HG03460 (cell line): ENCODE measurements around the gene PLCG2.
"Not testable (repeated sequence)": the region's sequence is repeated elsewhere in the genome, so short reads cannot be mapped to it uniquely, and the experiment has no call there.

Source experiments
- ATAC-seq: cut with Tn5 transposase; IDR thresholded peaks from one replicate; pipeline ENCODE4 v1.9.1; 2021; ENCODE audit not compliant: unreplicated experiment

PLCG2 gene

GRCh38 chr16:81934711-81935110 lies 155.6 kb downstream of the PLCG2 start:
- not testable (repeated sequence) for ATAC-seq

- ATAC-seq: no peak
These were observed 157.3 kb downstream of the PLCG2 start for GRCh38 chr16:81936209-81937000.

DNA sequence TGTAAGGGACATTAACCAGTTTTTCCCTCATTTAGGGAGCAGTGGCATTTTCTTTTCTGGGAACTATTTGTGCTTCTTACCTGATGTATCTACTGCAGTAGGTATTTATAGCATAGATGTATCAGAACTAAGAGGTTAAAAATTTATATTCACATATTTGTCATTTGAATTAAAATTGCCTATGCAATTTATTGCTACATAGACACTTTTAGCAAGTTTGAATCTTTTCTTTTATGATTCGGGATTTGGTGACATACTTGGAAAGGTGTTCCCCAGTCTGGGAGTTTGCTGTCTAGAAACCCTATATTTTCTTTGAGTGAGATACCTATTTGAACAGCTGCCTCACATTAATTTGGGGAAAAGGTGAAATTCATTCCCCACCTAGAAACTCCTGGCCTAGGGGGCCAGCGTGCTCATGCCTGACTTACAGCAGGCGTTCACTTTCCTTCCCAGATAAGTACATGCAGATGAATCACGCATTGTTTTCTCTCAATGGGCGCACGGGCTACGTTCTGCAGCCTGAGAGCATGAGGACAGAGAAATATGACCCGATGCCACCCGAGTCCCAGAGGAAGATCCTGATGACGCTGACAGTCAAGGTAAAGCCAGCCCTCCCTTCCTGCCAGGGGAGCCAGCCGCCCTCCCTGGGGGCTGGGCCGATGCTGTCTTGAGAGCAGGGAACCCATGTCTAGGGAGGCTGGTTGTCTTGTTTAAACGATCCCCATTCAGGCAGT lies 158.4 kb downstream of the PLCG2 start:
- ATAC-seq: no peak

DNA sequence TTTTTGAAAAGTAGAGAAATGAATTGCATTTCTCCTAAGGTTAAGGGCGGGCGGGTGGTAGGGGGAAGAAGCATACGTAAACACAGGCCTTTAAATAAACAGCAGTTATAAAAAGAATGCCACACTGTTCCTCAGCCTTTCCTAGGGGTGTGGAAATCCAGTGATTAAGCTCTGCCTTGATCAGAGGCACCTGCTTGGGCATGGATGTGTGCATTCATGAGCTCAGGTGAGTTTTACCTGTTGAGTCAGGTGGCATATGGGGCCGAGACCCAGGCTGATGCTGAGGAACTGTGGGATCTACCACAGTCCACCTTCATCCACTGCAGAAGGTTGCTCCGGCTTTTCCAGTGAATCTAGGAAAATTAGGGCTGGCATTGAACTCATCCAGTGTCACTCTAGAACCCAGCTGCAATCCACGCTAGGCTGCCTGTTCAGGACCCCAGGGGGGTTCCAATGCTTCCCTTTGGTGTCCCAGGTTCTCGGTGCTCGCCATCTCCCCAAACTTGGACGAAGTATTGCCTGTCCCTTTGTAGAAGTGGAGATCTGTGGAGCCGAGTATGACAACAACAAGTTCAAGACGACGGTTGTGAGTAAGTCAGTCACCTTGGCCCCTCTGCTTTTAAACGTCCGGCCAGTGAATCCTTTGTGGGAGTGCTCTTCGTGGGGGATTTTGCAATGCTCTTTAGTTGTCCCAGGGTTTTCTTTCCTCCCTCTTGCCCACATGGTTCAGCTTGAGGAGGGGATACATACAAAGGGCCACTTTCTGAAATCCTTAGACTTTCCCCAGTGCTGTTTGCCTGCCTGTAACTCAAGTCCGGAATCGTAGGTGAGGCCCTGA lies 159.5 kb downstream of the PLCG2 start:
- ATAC-seq: no peak

GRCh38 chr16:81939164-81940056 lies 160.3 kb downstream of the PLCG2 start:
- no peak for ATAC-seq

DNA sequence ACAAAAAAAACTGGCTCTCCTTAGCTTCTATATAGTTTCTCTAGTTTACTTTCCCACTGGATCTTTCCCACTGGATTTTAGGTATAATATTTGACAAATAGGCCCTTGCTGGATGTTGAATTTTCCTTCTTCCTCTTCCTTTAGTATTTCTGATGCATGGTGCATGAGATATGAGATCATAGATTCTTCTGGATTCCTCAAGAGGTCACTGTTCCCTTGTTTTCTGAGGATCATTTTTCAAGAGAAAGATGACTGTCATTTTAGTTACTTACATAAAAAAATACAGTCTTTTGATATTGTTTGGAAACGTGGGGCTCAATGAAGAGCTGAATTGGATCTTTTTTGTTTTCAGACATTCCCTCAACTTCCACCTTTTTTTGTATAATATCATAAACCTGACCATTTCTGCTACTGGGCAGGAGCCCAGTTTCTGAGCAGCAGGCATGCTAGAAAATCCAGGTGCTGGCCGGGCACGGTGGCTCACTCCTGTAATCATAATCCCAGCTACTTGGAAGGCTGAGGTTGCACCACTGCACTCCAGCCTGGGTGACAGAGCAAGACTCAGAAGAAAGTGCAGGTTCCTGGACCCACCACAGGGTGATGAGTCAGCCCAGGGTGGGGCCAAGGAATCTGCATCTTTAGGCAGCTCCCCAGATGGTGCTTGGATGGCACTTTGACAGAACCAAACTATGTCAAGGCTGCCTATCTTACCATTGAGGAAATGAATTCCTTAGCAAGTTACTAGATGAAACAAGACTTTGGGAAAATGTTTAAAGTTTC lies 161.9 kb downstream of the PLCG2 start:
- ATAC-seq: no peak

DNA sequence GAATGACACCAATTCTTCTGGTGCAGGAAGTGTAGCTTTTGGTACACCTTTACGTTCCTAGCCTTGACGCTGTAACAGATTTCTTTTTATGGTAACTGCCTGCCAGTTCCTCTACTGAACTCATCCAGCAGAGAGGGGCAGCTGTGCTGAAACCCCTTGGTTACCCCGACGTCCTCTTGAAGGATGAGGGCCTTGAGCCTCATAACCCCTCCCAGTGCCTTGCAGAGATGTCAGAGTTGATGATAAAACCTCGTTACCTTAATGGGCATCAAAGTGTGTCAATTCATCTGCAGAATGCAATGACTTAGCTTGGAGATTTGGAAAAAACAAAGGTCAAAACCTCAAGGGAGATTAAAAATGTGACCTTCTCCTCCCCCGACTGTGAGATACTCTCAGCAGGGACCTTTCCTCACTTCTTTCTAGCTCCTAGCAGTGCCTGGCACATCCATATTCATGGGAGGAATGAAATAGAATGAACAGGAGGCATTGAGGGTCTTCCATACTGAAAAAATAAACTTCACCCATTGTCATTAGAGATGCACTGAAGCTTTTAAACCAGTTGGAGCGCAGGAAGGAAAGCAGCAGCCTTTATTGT lies 163.0 kb downstream of the PLCG2 start:
- ATAC-seq: no peak

- ATAC-seq: no peak
These were observed 166.6 kb downstream of the PLCG2 start for GRCh38 chr16:81945665-81946064.

GRCh38 chr16:81946206-81946605 lies 167.1 kb downstream of the PLCG2 start:
- no peak for ATAC-seq

GRCh38 chr16:81951564-81951963 lies 172.5 kb downstream of the PLCG2 start:
- no peak for ATAC-seq

DNA sequence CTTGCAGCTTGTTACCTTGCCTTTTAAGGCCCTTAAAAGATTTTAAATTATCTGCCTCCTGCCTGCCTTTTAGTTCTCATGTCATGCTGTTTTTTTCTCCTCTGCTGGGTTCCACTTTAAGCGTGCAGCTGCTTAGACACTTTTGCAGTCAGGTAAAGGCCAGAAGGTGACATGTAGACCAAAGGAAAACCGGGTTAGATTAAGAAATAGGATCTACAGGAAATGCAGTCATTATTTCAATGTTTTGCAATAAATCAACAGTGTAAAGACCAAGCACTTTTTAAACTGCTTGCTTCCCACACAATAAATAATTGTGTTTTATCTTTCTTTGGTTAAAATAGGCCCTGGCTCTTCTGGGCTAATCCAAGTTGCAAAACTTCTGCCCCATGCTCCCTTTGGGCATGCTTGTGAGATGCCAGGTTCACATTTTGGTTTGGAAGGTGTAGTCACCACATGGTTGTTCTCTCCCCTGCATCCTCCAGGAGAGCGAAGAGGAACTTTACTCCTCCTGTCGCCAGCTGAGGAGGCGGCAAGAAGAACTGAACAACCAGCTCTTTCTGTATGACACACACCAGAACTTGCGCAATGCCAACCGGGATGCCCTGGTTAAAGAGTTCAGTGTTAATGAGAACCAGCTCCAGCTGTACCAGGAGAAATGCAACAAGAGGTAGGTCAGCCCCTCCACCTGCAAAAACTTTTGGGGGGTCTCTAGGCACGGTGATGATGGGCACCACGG lies 177.3 kb downstream of the PLCG2 start:
- no peak for ATAC-seq

GRCh38 chr16:81964808-81965207 lies 185.7 kb downstream of the PLCG2 start:
- ATAC-seq: no peak

- no peak for ATAC-seq
These were observed 188.3 kb downstream of the PLCG2 start for GRCh38 chr16:81967358-81967757.

DNA sequence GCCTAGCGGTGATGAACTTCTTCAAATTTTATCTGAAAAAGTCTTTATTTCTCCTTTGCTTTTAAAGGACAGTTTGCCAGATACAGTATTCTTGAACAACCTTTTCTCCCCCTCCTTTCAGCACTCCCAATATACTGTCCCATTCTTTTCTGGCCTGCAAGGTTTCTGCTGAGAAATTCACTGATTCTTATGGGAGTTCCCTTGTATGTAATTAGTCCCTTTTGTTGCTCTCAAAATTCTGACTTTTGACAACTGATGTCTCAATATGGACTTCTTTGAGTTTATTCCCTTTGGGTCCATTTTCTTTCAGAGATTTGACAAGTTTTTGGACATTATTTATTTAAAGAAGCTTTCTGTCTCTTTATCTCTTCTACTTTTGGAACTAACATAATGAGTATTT lies 192.8 kb downstream of the PLCG2 start:
- ATAC-seq: no peak

DNA sequence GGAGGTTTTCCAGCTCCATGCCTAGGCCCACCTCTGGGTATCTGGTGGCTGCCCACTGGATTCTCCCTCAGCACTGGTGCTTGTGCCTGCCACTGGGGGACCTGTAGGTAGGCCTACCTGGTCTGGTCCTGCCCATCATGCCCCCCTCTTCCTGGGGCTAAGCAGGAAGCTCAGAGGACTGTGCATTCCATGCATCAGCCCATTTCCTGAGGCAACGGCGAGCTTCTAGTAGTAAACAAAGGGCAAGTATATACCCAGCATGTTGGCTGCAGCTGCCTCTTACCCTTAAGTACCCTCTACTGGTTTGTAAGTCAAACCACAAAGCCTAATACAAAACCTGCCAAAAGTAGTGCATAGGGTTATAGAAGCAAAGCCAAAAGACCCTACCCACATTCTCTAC lies 194.6 kb downstream of the PLCG2 start:
- no peak for ATAC-seq

DNA sequence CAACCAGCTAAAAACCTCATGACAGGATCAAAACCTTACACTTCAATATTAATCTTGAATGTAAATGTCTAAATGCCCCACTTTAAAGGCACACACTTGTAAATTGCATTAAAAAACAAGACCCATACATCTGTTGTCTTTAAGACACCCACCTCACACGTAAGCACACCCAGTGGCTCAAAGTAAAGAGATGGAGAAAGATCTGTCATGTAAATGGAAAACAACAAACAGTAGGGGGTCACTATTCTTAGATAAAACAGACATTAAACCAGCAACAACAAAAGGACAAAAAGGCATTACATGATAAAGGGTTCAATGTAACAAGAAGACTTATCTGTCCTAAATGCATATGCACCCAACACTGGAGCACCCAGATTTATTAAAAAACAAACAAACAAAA lies 196.5 kb downstream of the PLCG2 start:
- ATAC-seq: no peak

GRCh38 chr16:81977335-81977942 lies 198.3 kb downstream of the PLCG2 start:
- ATAC-seq: not testable (repeated sequence)

DNA sequence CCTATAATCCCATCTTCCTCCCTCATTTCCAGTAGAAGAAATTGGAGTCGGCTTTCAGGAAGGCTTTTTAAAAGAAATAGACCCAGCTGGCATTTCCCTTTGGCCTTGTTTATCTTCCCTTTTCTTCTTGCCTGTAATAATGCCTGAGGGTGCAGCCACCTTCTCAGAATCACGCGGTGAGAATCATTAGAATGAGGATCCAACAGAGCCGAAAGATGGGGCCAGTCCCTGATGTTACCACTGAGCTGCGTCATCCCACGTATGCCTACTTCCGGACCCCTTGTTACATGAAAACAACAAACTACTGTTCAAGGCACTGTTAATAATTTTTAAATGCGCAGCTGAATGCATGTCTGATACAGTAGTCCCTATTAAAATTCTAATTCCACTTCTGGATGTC lies 208.0 kb downstream of the PLCG2 start:
- no peak for ATAC-seq
